Gastrocnemius medialis (tissue), 4 donors: ENCODE measurements around the gene KLK13. TPM values are rescaled to one million over a fixed set of nuclear protein-coding genes. Genes with fewer than 3 reads are reported as not detected.

Experiments used
- ATAC-seq, 2 donors: fragments of 150-250 bp; one replicate each; pipeline ENCODE4 v1.9.1; 2016
- DNase-seq, 2 donors: peaks; one replicate each; pipeline ENCODE4 v3.0.0-alpha.2; 2019
- H3K27ac ChIP-seq, 4 donors: fragments of 200-600 bp; sonication (generic); 1 replicate in 1 of 4; 2 replicates in 3 of 4; pipeline ENCODE4 v1.5.1; 2016 to 2018; ENCODE audit warnings: mild to moderate bottlenecking in 2 of 4, moderate library complexity in 1 of 4
- H3K27me3 ChIP-seq, 3 donors: fragments of 200-600 bp; sonication (generic) in 2 of 3; 1 replicate in 1 of 3; 2 replicates in 2 of 3; pipeline versions ENCODE4 v1.5.1 to v1.6.0; 2016 to 2019; ENCODE audit warnings: mild to moderate bottlenecking in 1 of 3, moderate library complexity in 1 of 3
- H3K36me3 ChIP-seq, 2 donors: fragments of 200-600 bp; sonication (generic) in 1 of 2; one replicate each; pipeline ENCODE4 v1.5.1; 2017 to 2018
- H3K4me1 ChIP-seq, 2 donors: fragments of 200-600 bp; sonication (generic) in 1 of 2; one replicate each; pipeline ENCODE4 v1.5.1; 2016 to 2017; ENCODE audit warnings: mild to moderate bottlenecking in 2 of 2
- H3K4me3 ChIP-seq, 4 donors: fragments of 200-600 bp; sonication (generic) in 3 of 4; 1 replicate in 1 of 4; 2 replicates in 3 of 4; pipeline ENCODE4 v1.5.1; 2016 to 2019; ENCODE audit warnings: mild to moderate bottlenecking in 2 of 4
- H3K9me3 ChIP-seq, 3 donors: fragments of 200-600 bp; sonication (generic) in 2 of 3; 1 replicate in 1 of 3; 2 replicates in 2 of 3; pipeline ENCODE4 v1.5.1; 2016 to 2019
- POLR2A ChIP-seq, 2 donors: fragments of 450-650 bp; IDR thresholded peaks; one replicate each; pipeline ENCODE4 v1.6.1; 2017; ENCODE audit warnings: antibody characterized with exemption in 2 of 2, mild to moderate bottlenecking in 2 of 2, moderate library complexity in 2 of 2
- in situ Hi-C, 4 donors: fragments of 200-750 bp; cut with MboI; loops; one replicate each; pipeline versions ENCODE4 v1.15.0 to v1.8.0; 2017; ENCODE audit warnings: low sequenced_read_pairs in 4 of 4
- intact Hi-C: fragments of 100-400 bp; cut with DNase I; formaldehyde crosslinking; loops from one replicate; pipeline ENCODE4 v1.15.1; 2023; ENCODE audit warnings: low total_unique reads
- total RNA-seq, 4 donors: library from RNA; depleted of rRNA; stranded (reverse); fragments of >200 nt; gene quantifications; one replicate each; pipeline versions ENCODE4 v1.1.0 to v1.2.3, GENCODE V29; 2016
- TF ChIP-seq, protein P1 (sequence below), 5 experiments: fragments of 450-650 bp in 3 of 5; fragments of 200-600 bp in 2 of 5; sonication (generic) in 2 of 5; IDR thresholded peaks in 4 of 5; conservative IDR thresholded peaks in 1 of 5; 1 replicate in 4 of 5; 2 replicates in 1 of 5; pipeline ENCODE4 v1.5.1; 2016 to 2019; ENCODE audit warnings: antibody characterized with exemption in 5 of 5, mild to moderate bottlenecking in 3 of 5, moderate library complexity in 3 of 5

The KLK13 gene
- total RNA-seq, 4 donors from 2014 or later = not detected

DNA sequence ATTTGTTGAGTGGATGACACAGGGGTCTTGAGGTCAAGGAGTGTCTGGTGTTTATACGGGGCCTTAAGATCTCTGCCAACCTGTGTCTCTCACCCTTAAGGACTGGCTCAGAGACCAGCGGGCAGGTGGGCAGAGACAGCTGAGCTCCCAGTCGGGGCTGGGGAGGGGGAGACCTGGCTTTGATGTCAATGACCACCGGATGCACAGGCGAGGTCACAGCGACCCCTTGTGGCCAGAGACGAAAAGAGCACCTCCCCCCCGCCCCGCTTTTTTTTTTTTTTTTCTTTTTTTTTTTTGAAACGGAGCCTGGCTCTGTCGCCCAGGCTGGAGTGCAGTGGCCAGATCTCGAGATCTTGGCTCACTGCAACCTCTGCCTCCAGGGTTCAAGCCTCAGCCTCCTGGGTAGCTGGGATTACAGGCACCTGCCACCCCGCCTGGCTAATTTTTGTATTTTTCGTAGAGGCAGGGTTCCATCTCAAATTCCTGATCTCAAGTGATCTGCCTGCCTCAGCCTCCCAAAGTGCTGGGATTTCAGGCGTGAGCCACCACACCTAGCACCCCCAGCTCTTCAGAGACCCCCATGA lies 29.9 kb upstream of the KLK13 start:
- Histone ChIP-seq H3K4me3 (no peak overlapping the region), H3K27ac (no peak overlapping the region), H3K4me1 (no peaks in the 10 kb centered on the region), H3K27me3 (no peaks in the 10 kb centered on the region), H3K9me3 (no peaks in the 10 kb centered on the region), H3K36me3 (peaks cover 0 to 4% of the 10 kb centered on the region in 2 donors)
- in situ Hi-C loops = no loop called here
- ATAC-seq (no peak), DNase-seq (no peak)
- intact Hi-C loops = loop anchor here (5.0 kb wide), 1 partner anchor 737 kb away; no protein-coding TSS in a partner anchor
- no peak for TF ChIP-seq POLR2A (IDR thresholded peaks at IDR 0.05)
- TF ChIP-seq, protein P1, sequence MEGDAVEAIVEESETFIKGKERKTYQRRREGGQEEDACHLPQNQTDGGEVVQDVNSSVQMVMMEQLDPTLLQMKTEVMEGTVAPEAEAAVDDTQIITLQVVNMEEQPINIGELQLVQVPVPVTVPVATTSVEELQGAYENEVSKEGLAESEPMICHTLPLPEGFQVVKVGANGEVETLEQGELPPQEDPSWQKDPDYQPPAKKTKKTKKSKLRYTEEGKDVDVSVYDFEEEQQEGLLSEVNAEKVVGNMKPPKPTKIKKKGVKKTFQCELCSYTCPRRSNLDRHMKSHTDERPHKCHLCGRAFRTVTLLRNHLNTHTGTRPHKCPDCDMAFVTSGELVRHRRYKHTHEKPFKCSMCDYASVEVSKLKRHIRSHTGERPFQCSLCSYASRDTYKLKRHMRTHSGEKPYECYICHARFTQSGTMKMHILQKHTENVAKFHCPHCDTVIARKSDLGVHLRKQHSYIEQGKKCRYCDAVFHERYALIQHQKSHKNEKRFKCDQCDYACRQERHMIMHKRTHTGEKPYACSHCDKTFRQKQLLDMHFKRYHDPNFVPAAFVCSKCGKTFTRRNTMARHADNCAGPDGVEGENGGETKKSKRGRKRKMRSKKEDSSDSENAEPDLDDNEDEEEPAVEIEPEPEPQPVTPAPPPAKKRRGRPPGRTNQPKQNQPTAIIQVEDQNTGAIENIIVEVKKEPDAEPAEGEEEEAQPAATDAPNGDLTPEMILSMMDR (IDR thresholded peaks at IDR 0.05 in 4 of 5, conservative IDR thresholded peaks at IDR 0.05 in 1 of 5) = peak in 4 of 5 experiments; percentile 31 to 58 (median 39)

DNA sequence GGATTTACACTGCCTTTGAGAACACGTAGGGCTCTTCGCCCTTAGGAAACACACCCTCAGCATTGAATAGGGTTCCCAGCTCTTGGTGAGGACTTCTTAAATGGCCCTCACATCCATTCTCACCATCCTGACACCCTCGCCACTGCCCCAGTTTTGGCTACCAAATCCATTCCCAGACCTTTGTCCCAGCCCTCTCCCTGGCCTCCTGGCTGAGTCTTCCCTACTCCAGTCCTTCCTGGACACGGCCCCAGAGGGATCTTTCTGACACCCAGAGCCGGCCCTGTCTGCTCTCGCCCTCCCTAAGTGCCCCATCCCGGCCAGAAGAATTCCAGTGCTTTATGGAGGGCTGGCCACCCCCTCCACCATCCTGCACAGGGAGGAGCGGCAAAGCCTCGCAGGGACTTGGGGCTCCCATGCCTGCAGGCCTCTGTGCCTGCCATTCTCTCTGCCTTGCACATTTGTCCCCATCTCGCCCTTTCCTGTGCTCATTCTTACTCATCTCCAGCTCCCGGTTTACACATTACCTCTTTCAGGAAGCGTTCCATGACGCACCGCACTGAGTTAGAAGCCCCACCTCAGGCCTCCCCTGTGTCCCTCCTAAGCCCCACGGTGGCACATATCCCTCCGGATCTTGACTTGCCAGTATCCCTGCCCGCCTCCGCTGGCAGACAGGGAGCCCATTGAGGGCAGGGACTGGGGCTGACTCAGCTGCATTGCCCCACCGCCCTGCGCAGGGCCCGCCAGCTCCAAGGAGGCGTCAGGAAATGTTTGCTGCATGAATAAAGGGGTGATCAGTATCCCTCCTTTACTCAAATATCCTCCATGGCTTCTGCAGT lies 28.8 kb upstream of the KLK13 start:
- DNase-seq (no peak), ATAC-seq (no peak)
- no peak for TF ChIP-seq POLR2A (IDR thresholded peaks at IDR 0.05)
- TF ChIP-seq, protein P1 (IDR thresholded peaks at IDR 0.05 in 4 of 5, conservative IDR thresholded peaks at IDR 0.05 in 1 of 5) = no peak
- H3K9me3 ChIP-seq = no peaks in the 10 kb centered on the region
- no peak overlapping the region for H3K27ac ChIP-seq
- intact Hi-C loops (no loop called here), in situ Hi-C loops (no loop called here)
- H3K27me3 ChIP-seq = no peaks in the 10 kb centered on the region
- peaks cover 0 to 4% of the 10 kb centered on the region in 2 donors for H3K36me3 ChIP-seq
- no peak overlapping the region for H3K4me3 ChIP-seq
- no peaks in the 10 kb centered on the region for H3K4me1 ChIP-seq

DNA sequence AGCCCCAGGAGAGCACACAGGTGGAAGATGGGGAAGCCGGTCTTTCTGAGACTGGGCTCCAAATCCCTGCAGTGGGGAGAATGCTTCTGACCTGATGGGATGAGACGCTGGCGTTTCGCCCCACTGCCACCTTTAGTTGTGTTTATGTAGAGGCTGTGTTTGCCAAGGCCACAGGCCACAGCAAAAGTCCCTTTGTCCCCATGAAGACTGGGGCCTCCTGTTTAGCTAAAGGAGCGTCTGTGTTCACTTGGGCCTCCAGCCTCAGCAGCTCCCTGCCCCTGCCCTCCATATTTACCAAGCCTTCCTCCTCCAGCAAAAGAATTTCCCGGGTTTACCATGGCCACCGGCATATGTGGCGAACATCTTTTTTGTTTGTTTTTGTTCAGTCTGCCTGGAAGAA lies 28.2 kb upstream of the KLK13 start:
- Histone ChIP-seq H3K4me1 (no peaks in the 10 kb centered on the region), H3K4me3 (no peak overlapping the region), H3K27me3 (no peaks in the 10 kb centered on the region), H3K27ac (no peak overlapping the region), H3K36me3 (peaks cover 0 to 2% of the 10 kb centered on the region in 2 donors), H3K9me3 (no peaks in the 10 kb centered on the region)
- ATAC-seq (no peak), DNase-seq (no peak)
- TF ChIP-seq, protein P1 (IDR thresholded peaks at IDR 0.05 in 4 of 5, conservative IDR thresholded peaks at IDR 0.05 in 1 of 5) = no peak
- TF ChIP-seq POLR2A (IDR thresholded peaks at IDR 0.05) = no peak
- intact Hi-C loops = no loop called here
- in situ Hi-C loops = no loop called here

GRCh38 chr19:51091895-51092873 lies 27.3 kb upstream of the KLK13 start:
- ATAC-seq (no peak), DNase-seq (no peak)
- Histone ChIP-seq H3K4me3 (no peak overlapping the region), H3K27ac (no peak overlapping the region), H3K9me3 (no peaks in the 10 kb centered on the region), H3K27me3 (no peaks in the 10 kb centered on the region), H3K4me1 (no peaks in the 10 kb centered on the region), H3K36me3 (no peaks in the 10 kb centered on the region)
- intact Hi-C loops = no loop called here
- in situ Hi-C loops = no loop called here
- TF ChIP-seq, protein P1 (IDR thresholded peaks at IDR 0.05 in 4 of 5, conservative IDR thresholded peaks at IDR 0.05 in 1 of 5) = no peak
- no peak for TF ChIP-seq POLR2A (IDR thresholded peaks at IDR 0.05)
